ENCODE measurements around the gene RBP5.

Gene RBP5

GRCh38 chr12:7101694-7102131 lies 27.0 kb downstream of the RBP5 start:
- TF ChIP-seq, protein P1, sequence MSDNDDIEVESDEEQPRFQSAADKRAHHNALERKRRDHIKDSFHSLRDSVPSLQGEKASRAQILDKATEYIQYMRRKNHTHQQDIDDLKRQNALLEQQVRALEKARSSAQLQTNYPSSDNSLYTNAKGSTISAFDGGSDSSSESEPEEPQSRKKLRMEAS (IDR thresholded peaks at IDR 0.05; ENCODE audit: low read depth, low read length), result no peak
- no peak for TF ChIP-seq CTCF (IDR thresholded peaks at IDR 0.05; ENCODE audit: low read depth, low read length)
- no peak for TF ChIP-seq MYC (IDR thresholded peaks at IDR 0.05; ENCODE audit: low read depth, low read length)
- TF ChIP-seq POLR2A (IDR thresholded peaks at IDR 0.05; ENCODE audit: extremely low read depth, insufficient read length), result no peak
- no peak for DNase-seq (ENCODE audit: low read depth)
- no peak overlapping the region for H3K4me3 ChIP-seq (ENCODE audit: low read depth, low read length)

DNA sequence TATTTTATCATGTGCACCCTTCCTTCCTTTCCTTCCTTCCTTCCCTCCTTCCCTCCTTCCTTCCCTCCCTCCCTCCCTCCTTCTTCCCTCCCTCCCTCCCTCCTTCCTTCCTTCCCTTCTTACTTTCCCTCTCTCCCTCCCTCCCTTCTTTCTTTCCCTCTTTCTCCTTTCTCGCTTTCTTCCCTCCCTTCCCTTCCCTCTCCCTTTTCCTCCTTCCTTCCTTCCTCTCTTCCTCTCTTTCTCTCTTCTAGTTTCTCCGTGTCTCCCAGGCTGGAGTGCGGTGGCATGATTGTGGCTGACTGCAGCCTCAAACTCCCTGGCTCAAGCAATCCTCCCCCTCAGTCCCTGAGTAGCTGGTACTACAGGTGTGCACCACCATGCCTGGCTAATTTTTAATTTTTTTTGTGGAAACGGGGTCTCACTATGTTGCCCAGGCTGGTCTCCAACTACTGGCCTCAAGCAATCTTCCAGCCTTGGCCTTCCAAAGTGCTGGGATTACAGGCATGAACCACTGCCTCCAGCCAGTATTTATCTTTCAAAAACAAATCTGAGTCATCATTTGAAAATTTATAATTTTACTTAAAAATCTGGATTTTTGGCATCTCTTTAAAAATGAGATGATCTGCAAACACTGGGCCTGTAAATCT lies 27.5 kb downstream of the RBP5 start:
- no peak overlapping the region for H3K4me3 ChIP-seq (ENCODE audit: low read depth, low read length)
- TF ChIP-seq, protein P1 (IDR thresholded peaks at IDR 0.05; ENCODE audit: low read depth, low read length), result no peak
- TF ChIP-seq CTCF (IDR thresholded peaks at IDR 0.05; ENCODE audit: low read depth, low read length), result no peak
- TF ChIP-seq MYC (IDR thresholded peaks at IDR 0.05; ENCODE audit: low read depth, low read length), result no peak
- DNase-seq (ENCODE audit: low read depth), result no peak

GRCh38 chr12:7100239-7100638 lies 28.4 kb downstream of the RBP5 start:
- no peak for TF ChIP-seq POLR2A (IDR thresholded peaks at IDR 0.05; ENCODE audit: extremely low read depth, insufficient read length)
- TF ChIP-seq, protein P1 (IDR thresholded peaks at IDR 0.05; ENCODE audit: low read depth, low read length), result no peak

DNA sequence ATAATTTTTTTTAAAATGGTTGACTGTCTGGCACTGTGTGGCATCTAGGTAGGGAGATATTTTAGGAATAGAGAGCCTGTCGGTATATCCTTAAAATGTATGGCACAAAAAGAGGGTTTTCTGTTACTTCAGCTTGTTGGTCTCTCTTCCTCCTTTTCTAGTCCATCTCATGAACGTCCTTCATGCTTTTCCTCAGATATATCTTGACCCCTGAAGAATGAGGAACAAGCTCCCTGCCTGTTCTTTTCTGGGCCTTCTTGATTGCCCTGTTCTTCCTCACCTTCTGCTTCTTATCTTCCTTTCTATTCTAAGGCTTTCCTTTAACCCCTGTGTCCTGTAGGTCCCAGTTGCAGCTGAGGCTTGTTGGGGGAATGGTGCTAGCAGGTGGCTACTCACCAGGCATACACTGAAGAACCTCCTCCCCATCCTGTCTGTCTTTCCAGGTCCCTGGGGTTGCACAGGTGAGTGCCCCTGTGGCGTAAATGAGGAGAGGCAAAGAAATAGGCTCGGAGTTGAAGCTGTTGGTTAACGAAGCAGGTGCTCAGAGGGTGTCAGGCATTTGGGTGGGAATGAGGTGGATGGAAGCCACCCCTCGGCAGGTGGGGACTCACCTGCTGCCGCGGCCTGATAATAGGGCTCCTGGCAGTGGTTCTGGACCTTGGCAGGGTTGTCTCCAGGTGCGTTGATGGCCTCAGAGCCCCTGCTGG lies 29.2 kb downstream of the RBP5 start:
- TF ChIP-seq CTCF (IDR thresholded peaks at IDR 0.05; ENCODE audit: low read depth, low read length) (no peak), MYC (IDR thresholded peaks at IDR 0.05; ENCODE audit: low read depth, low read length) (no peak), POLR2A (IDR thresholded peaks at IDR 0.05; ENCODE audit: extremely low read depth, insufficient read length) (no peak)
- TF ChIP-seq, protein P1 (IDR thresholded peaks at IDR 0.05; ENCODE audit: low read depth, low read length), result no peak
- peak; percentile 18 for DNase-seq (ENCODE audit: low read depth)
- no peak overlapping the region for H3K4me3 ChIP-seq (ENCODE audit: low read depth, low read length)

More at GRCh38 chr12:7100239-7100638, 28.4 kb downstream of the RBP5 start:
- no peak overlapping the region for H3K4me3 ChIP-seq (ENCODE audit: low read depth, low read length)
- DNase-seq (ENCODE audit: low read depth), result no peak

DNA sequence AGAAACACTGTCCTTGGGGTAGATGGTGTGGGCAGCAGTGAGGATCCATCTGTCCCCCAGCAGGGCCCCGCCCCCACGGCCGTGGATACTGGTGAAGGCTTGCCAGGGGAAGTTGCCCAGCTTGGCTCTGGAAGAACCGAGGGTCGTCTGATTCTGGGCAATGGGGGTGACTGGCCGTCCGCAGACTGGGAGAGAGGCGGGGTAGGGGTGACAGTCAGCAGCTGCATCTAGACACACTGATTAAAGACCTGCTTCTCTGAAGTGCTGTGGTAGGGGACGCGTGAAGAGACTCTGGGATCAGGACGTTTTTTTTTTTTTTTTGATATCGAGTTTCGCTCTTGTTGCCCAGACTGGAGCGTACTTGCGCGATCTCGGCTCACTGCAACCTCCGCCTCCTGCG lies 31.7 kb downstream of the RBP5 start:
- H3K4me3 ChIP-seq (ENCODE audit: low read depth, low read length), result no peak overlapping the region
- TF ChIP-seq MYC (IDR thresholded peaks at IDR 0.05; ENCODE audit: low read depth, low read length) (no peak), CTCF (IDR thresholded peaks at IDR 0.05; ENCODE audit: low read depth, low read length) (no peak), POLR2A (IDR thresholded peaks at IDR 0.05; ENCODE audit: extremely low read depth, insufficient read length) (no peak)
- TF ChIP-seq, protein P1 (IDR thresholded peaks at IDR 0.05; ENCODE audit: low read depth, low read length), result no peak
- DNase-seq (ENCODE audit: low read depth), result no peak
